Prostate gland (tissue), 2 donors: ENCODE results near the gene EVC.

Experiments used
- POLR2A ChIP-seq: fragments of 450-650 bp; IDR thresholded peaks from one replicate; pipeline ENCODE4 v1.6.1; 2016; ENCODE audit warnings: antibody characterized with exemption, mild to moderate bottlenecking
- TF ChIP-seq, protein P1 (sequence below), 4 experiments: fragments of 200-600 bp in 2 of 4; fragments of 450-650 bp in 2 of 4; sonication (generic) in 2 of 4; IDR thresholded peaks; 1 replicate in 3 of 4; 2 replicates in 1 of 4; pipeline ENCODE4 v1.5.1; 2016 to 2019; ENCODE audit warnings: antibody characterized with exemption in 4 of 4, mild to moderate bottlenecking in 2 of 4, moderate library complexity in 2 of 4

DNA sequence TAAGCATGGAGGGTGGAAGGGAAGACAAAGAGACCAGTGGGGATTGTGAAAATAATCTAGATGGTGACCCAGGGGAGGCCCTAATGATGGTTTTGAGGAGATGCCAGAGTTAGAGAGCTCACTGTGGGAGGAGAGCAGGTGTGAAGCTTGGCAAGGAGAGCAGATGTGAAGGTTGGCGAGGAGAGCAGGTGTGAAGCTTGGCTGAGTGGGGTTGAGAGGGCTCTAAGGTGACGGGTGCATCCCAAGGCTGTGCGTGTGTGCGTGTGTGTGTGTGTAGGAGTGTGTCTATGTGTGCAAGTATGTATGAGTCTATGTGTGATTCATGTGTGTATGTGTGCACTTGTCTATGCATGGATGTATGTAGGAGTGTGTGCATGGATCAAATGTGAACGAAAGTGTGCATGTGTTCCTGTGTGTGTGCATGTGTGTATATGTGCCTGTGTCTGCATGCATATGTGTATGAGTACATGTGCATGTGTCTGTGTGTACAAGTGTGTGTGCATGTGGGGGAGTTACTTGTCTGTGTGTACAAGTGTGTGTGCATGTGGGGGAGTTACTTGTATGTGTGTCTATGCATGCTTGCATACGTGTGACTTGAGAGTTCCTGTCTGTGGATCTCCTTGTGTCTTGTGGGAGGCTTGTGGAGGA lies 72.0 kb downstream of the EVC start:
- TF ChIP-seq, protein P1, sequence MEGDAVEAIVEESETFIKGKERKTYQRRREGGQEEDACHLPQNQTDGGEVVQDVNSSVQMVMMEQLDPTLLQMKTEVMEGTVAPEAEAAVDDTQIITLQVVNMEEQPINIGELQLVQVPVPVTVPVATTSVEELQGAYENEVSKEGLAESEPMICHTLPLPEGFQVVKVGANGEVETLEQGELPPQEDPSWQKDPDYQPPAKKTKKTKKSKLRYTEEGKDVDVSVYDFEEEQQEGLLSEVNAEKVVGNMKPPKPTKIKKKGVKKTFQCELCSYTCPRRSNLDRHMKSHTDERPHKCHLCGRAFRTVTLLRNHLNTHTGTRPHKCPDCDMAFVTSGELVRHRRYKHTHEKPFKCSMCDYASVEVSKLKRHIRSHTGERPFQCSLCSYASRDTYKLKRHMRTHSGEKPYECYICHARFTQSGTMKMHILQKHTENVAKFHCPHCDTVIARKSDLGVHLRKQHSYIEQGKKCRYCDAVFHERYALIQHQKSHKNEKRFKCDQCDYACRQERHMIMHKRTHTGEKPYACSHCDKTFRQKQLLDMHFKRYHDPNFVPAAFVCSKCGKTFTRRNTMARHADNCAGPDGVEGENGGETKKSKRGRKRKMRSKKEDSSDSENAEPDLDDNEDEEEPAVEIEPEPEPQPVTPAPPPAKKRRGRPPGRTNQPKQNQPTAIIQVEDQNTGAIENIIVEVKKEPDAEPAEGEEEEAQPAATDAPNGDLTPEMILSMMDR (IDR thresholded peaks at IDR 0.05), result no peak
- TF ChIP-seq POLR2A, result no peak
